GM19043 (cell line): ENCODE data around the gene SMTNL2.

ENCODE experiments used
- ATAC-seq: cut with Tn5 transposase; IDR thresholded peaks from one replicate; pipeline ENCODE4 v1.9.1; 2021; ENCODE audit warnings: low read depth; ENCODE audit not compliant: unreplicated experiment

SMTNL2 gene

GRCh38 chr17:4544951-4545216, 39.4 kb upstream of the SMTNL2 start:
- ATAC-seq: no peak

DNA sequence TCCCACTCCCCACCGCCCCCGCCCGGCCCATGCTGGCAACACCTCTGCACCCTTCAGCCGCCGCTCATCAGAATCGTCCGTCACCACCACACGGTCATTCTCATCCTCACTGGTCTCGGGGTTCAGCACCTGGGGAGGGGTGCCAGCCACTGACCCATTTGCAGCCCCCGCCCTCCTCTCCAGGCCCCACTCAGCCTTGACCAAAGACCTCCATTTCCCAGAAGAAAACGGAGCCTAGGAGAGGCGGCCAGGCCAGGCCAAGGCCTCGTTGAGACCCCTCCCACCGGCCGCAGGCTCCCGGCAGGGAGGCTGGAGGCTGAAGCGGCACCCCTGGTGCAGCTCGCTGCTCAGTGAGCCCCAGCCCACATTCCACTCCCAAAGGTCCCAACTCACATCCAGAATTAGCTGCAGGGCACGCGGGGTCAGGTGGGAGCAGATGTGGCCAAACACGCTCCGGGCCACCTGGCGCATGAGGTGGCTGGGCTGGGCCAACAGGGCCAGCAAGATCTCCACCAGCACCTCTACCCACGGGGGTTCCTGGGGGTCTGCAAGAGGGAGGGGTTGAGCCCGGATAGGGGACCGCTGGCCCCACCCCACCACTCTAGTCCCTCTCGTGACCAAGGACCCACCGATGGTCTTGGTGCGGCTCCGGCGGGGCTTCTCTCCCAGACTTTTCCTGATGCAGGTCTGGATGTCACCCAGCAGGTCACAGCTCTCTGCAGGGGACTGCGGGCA, 38.9 kb upstream of the SMTNL2 start:
- ATAC-seq: no peak

GRCh38 chr17:4547118-4547906, 37.0 kb upstream of the SMTNL2 start:
- no peak for ATAC-seq

GRCh38 chr17:4548061-4548461, 36.3 kb upstream of the SMTNL2 start:
- ATAC-seq: no peak

DNA sequence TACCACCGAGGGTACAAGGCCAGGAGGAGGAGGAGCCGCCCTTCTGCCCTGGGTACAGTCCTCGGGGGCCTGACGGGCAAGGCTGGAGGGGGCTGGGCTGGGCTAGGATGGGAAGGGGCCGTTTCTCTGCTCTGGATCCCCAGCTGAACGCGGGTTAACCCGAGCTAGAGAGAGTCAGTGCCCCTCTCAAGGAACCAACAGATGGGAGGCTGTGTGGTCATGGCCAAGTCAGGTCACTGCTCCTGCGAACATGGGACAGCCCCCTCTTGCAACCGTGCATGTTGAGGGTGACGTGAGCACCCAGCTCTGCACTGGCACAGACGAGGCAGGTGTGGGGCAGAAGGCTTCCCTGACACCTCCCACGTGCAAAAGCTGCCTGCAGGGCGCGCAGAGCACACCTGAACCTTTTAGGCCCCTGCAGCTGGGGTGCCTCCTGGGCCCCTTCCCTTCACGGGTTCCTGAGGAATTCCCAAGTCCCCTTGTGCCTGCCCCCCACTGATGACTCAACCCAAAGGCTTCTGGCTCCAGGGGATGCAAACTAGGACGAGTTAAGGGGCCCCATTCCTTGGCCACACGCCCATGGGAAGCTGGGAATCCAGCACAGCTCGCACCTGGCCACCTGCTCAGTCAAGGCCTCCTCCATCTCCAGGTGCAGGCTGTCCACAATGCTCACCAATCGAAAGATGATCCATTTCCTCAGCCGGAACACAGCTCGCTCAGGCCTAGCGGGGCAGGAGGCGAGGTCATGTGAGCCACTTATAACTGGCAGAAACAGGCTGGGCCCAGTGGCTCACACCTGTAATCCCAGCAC, 35.4 kb upstream of the SMTNL2 start:
- ATAC-seq: no peak

DNA sequence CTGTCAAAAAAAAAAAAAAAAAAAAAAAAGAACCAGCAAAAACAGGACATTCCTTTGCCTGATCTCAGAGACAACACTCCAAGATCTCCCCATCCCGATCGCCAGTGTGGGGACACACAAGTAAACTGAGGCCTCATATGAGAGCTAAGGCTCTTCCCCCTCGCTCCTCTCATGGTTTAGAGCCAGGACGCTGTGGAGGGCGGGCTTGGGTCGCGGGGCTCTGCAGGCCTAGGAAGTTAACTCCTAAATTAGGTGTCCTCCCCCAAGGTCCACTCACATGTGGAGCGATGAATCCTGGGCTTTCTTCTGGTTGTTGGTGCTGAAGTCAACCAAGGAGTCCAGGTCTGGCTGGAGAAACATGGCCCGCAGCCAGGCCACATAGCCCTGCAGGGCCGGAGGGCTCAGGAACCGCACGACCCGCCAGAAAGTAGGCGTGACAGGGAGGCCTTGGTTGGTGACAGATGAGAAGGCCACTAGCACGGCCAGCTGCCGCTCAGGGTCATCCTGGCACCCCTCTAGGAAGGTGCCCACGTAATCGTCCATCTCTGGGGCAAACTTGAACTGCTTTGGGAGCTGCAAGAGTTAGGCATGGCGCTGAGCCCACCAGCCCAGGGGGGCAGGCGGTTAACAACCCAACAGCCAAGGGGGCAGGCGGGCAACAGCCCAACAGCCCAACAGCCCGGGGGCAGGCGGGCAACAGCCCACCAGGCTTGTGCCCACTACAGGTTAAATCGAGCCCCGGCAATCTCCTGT, 34.4 kb upstream of the SMTNL2 start:
- ATAC-seq: no peak

DNA sequence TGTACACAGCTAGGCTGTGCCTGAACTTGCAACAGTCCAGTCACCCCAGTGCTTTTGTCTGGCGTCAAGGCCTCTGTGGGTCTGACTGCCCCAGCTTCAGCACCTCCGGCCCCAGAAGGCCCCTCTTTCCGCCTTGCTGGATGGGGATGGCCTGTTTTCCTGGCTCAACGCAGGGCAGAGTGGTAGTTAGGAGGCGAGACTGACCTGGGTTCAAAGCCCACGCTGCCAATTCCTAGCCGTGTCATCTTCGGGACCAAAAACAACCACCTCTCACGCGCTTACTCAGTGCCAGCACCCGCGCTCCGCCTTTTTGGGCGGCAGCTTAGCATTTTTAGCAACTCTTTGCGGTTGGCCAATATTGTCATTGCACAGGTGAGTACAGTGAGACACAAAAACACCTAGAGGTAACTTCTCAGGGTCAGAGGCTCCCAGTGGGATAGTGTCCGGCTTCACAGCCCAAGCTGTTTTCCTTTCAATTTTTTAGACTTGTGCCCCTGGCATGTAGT, 33.7 kb upstream of the SMTNL2 start:
- ATAC-seq: no peak

- ATAC-seq: no peak
Observed at GRCh38 chr17:4551141-4551540, 33.2 kb upstream of the SMTNL2 start.

DNA sequence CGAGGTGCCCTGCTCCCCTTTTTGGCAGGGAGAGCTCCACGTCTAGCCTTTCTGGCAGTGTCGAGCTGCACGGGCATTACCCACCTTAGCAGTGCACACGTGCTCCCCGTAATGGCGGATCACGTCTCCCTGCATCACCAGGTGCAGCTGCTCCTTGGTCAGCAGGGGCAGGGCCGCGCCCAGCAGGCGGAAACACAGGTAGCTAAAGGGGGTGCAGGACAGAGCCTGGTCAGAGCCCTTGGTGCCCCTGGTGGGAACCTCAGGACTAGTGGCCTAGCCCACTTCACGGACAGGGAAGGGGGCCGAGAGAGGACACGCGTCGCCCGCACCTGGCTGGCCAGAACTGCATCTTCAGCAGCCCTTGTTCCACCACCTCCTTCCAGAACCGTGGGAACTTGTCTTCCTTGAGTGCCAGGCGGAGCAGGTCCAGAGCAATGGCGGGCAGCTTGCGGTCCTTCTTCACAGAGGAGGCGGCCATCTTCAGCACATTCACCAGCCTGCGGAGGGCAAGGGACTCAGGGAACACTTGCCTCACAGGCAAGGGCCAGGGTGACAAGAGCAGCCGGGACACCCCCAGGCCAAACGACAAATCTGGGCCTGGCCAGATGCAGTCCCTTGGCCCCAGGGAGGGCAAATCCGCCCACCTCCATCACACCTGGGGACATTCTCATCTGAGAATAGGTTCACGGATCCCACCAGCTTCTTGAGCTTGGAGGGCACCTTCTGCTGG, 32.4 kb upstream of the SMTNL2 start:
- ATAC-seq: no peak

GRCh38 chr17:4553669-4554068, 30.7 kb upstream of the SMTNL2 start:
- ATAC-seq: no peak

DNA sequence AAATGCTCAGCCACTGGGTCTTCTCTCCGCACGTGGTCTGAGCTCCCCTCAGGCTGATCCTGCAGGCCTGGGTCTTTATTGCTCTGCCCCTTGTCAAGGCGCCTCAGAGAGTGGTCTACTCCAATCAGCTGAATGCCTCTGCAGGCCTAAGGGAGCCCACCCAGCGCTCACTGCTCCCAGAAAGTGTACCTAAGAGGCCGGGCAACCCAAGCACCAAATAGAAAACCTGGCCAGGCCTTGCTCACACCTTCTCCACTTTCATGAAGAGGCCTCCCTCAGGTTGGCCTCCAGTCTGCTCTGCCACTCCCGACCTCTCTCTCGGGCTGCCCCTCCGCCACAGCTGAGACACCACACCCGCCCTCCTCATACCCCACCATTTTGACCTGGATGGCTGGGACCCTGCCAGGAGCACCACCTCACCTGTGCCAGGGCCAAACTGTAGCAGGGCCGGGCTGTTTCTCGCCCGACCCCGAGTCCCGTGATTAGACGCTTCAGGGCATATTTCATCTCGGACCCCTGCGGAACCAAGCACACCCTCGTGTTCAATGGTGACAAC, 29.8 kb upstream of the SMTNL2 start:
- no peak for ATAC-seq

DNA sequence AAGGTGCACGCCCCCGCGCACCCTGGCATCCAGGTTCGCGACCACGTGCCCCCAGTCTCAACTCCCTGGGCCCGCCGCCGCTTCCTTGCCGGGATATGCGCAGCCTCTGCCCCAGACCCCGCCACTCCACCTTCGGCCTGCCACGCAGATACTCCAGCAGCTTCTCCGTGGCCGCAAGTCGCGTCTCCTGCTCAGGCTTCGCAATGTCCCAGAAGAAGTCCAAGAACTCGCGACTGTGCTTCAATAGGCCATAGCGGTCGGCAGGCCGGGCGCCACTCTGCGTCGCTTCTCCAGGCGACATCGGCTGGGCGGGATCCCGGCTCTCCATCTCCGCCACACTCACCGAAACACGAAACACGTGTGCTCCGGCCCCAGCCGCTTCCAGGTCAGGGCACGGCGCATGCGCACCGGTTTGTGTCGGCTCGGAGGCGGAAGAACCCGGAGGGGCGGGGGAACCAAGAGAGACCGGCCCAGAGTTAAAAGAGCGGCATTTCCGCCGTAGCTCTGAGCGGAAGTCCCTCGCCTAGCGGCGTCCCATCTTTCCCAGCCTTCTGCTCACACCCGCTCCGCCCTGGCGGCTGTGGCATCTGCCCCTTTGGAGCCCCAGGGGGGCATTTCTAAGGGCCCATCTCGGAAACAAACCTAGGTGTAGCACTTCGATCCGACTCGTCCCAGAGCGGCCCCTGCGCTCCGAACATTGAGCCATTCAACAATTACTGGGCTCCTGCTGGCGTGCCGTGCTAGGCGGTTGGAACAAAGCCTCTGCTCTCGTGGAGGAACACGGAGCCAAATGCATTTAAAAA, 29.1 kb upstream of the SMTNL2 start, which contains the start of gene MYBBP1A:
Gene MYBBP1A (minus strand): TSS at position 388 of the 803 bp plus-strand sequence. CDS start 60 bp downstream, at position 328.
- ATAC-seq: peak; percentile 82

DNA sequence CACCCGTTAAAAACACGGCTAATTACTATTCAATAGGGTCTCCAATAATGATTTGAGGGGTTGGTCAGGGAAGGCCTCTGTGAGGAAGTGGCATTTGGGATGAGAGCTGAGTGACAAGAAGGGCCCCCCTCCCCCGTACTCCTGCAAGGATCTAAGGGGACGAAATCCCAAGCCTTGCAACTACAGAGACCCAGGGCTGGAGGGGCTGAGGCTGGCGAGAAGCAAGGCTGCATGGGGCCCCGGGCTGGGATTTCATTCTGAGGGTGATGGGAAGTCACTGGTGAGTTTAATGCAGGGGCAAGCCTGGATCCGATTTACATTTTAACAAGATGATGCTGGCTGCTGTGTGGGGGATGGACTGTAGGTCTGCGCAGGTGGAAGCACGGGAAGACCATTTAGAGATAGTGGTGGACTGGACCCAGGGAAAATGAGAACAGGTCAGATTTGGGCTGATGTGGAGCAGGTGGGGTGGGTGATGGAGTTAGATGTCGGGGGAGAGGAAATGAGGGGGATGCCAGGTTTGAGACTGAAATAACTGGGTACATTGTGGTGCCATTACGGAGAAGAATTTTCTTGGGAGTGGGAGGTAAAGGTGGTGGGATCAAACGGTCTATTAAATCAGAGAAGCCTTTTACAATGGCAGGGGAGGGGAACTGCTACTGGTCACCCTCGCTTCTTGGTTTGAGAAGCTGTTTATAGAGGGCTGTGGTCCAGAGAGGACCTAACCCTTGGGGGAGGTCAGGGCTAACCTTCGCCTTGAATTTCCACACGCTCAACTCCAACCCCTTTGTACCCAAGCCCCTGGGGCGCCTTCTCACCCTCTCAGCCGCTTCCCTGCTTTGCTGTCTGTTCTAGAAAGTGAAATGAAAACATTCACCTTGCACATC, 28.2 kb upstream of the SMTNL2 start:
- ATAC-seq: no peak

DNA sequence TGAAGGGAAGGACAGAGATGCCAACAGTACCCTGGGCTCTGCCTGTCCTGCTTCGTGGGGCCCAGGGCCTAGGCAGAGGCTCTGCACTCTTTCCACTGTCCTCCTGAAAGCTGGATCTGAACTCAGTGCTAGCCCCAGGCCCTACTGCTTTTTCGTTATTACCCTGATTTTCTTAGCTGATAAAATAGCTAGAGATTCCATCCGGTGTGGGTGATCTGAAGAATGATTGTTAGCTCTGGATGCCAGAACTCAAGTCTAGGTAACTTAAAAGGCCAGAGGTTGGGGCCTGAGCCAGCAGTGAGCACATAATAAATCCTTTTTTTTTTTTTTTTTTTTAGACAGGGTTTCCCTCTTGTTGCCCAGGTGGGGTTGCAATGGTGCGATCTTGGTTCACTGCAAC, 27.3 kb upstream of the SMTNL2 start:
- no peak for ATAC-seq

- ATAC-seq: no peak
Observed at GRCh38 chr17:4557626-4558346, 26.5 kb upstream of the SMTNL2 start.

- no peak for ATAC-seq
Observed at GRCh38 chr17:4558347-4558971, 25.9 kb upstream of the SMTNL2 start.
